ENCODE results near the gene NUMB.

The NUMB gene

DNA sequence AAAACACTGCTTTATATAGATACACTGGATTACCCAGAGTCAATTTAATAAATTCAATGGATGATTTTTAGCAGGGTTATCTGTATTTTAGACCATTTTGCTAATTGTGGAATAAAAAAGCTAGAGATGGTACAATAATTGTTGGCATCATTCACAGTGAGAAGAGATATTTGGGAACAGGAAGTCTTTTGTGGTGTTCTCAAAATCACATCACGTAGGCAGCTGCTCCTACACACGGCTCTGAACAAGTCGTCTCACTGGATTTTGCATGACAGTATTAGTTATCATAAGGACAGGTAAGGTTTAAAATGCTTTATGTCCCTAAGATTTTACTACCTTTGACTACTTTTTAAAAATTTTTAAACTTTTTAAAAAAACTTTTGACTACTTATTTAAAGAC is 169.0 kb downstream of the NUMB start:
- H3K27me3 ChIP-seq, result no peaks in the 10 kb centered on the region
- H3K9ac ChIP-seq, result no peak overlapping the region
- peaks cover 59% of the 10 kb centered on the region for H3K36me3 ChIP-seq
- no peaks in the 10 kb centered on the region for H3K9me3 ChIP-seq
- H3K27ac ChIP-seq, result no peak overlapping the region
- no peak overlapping the region for H3K4me3 ChIP-seq
- no peaks in the 10 kb centered on the region for H3K4me1 ChIP-seq
- H3K4me2 ChIP-seq, result no peak overlapping the region
- no peak for TF ChIP-seq Cebpa-rat (IDR thresholded peaks at IDR 0.05)
- no peaks in the 10 kb centered on the region for H4K20me1 ChIP-seq

DNA sequence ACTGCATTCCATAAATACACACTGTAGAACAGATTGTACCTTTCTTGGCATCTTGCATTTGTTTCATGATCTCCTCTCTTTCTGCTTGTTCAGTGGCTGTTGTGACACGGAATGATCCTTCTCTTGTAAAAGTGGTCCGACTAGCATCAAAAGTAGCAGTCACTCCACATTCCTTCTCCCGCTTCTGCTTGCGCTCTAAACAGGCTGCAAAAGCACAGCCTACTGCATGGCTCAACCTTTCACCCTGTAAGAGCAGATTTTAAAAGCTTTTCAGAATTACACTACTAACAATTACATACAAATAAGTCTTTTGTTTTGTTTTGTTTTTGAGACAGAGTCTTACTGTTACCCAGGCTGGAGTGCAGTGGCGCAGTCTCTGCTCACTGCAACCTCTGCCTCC is 171.3 kb downstream of the NUMB start:
- H3K4me3 ChIP-seq, result no peak overlapping the region
- no peak overlapping the region for H3K9ac ChIP-seq
- H3K27ac ChIP-seq, result no peak overlapping the region
- H3K27me3 ChIP-seq, result no peaks in the 10 kb centered on the region
- no peaks in the 10 kb centered on the region for H4K20me1 ChIP-seq
- H3K9me3 ChIP-seq, result no peaks in the 10 kb centered on the region
- H3K4me2 ChIP-seq, result no peak overlapping the region
- TF ChIP-seq Cebpa-rat (IDR thresholded peaks at IDR 0.05), result no peak
- peaks cover 68% of the 10 kb centered on the region for H3K36me3 ChIP-seq
- H3K4me1 ChIP-seq, result no peaks in the 10 kb centered on the region

DNA sequence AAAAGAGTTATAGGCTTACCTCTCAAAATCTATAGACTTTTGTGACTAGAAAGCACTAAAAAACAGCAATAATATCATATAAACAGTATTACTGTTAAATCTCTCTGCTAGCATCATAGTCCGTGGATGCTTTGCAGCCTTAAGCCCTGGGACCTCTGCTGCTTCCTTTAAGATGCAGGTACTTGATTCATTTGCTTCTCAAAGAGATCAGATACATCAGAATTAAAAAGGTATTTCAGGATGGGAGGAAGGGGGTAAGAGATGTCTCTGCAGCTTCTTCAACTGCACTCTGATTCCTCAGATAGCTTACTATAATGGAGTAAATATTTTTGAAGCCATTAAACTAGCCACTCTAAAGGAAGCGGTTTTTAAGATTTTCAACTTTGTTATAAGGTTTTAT is 171.7 kb downstream of the NUMB start:
- Histone ChIP-seq H4K20me1 (no peaks in the 10 kb centered on the region), H3K27me3 (no peaks in the 10 kb centered on the region), H3K9me3 (no peaks in the 10 kb centered on the region), H3K4me3 (no peak overlapping the region), H3K36me3 (peaks cover 68% of the 10 kb centered on the region), H3K4me2 (no peak overlapping the region), H3K27ac (no peak overlapping the region), H3K9ac (no peak overlapping the region), H3K4me1 (no peaks in the 10 kb centered on the region)
- no peak for TF ChIP-seq Cebpa-rat (IDR thresholded peaks at IDR 0.05)

DNA sequence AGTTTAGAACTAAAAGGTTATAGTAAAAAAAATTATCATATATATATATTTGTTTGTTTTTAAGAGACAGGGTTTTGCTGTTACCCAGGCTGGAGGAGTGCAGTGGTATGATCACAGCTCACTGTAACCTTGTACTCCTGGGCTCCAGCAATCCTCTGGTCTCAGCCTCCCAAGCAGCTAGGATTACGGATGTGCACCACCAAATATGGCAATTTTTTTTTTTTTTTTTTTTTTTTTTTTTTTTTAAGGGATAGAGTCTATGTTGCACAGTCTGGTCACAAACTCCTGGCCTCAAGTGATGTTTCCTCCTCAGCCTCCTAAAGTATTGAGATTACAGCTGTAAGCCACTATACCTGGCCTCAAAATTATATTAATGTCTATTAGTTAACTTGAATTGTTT is 172.4 kb downstream of the NUMB start:
- H3K27me3 ChIP-seq, result no peaks in the 10 kb centered on the region
- TF ChIP-seq Cebpa-rat (IDR thresholded peaks at IDR 0.05), result no peak
- no peaks in the 10 kb centered on the region for H3K9me3 ChIP-seq
- H3K36me3 ChIP-seq, result peaks cover 68% of the 10 kb centered on the region
- H3K9ac ChIP-seq, result no peak overlapping the region
- no peak overlapping the region for H3K4me2 ChIP-seq
- H3K4me3 ChIP-seq, result no peak overlapping the region
- no peak overlapping the region for H3K27ac ChIP-seq
- no peaks in the 10 kb centered on the region for H4K20me1 ChIP-seq
- H3K4me1 ChIP-seq, result no peaks in the 10 kb centered on the region

DNA sequence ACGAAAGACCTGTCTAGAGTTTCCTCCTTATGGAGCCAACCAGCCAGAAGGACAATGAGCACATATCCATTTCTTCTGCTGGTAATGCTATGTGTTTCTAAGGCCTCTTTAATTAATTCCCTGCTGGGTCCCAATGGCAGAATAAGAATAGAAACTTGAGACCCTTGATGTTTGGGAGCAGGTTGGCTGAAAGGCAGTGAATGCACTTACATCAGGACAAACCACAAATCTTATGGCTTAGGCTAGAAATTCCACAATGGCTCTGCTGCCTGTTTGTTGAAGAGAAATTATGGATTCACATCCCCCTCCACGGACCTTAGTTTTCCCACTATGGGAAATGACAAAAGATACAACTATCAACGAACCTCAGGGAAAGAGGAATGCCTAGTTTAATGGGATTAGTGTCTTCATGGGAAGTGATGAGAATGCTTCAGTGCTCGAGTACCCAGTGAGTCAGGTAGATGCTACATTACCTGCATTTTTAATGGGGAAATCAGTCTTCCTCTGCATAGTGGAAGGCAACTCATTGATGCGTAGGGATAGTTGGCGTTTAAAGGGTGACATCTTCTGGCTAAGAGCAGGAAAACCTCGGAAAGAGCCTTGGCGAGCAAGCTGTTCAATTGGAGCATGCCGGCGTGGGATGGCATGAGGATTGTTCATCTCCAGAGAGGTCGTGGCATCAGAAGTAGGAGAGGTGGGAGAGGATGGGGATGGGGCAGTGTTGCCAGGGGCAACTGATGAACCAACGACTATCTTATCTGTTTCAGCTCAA is 174.6 kb downstream of the NUMB start:
- no peak overlapping the region for H3K27ac ChIP-seq
- H3K36me3 ChIP-seq, result peaks cover 80% of the 10 kb centered on the region
- no peaks in the 10 kb centered on the region for H3K4me1 ChIP-seq
- no peak overlapping the region for H3K4me3 ChIP-seq
- no peaks in the 10 kb centered on the region for H3K9me3 ChIP-seq
- H4K20me1 ChIP-seq, result no peaks in the 10 kb centered on the region
- no peak for TF ChIP-seq Cebpa-rat (IDR thresholded peaks at IDR 0.05)
- no peak overlapping the region for H3K9ac ChIP-seq
- no peak overlapping the region for H3K4me2 ChIP-seq
- no peaks in the 10 kb centered on the region for H3K27me3 ChIP-seq

DNA sequence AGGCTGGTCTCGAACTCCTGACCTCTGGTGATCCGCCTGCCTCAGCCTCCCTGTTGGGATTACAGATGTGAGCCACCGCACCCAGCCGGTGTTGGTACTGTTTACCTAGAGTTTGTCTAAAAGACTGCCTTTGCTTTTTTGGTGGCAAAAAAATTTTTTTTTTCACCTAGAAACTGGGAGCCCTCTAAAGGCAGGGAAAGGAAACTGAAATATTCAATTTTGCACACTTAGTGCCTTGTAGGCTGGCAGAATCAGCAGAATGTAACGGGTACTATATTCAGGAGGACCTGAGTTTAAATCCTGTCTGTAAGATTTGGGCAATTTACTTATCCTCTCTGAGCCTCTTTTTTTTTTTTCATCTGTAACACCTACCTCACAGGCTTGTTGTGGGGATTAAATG is 177.4 kb downstream of the NUMB start:
- Histone ChIP-seq H3K27me3 (no peaks in the 10 kb centered on the region), H3K4me1 (peaks cover 9% of the 10 kb centered on the region; the same call in 1 of the 2 replicates), H3K36me3 (peaks cover 92% of the 10 kb centered on the region), H3K9me3 (no peaks in the 10 kb centered on the region), H3K4me2 (no peak overlapping the region), H3K9ac (no peak overlapping the region), H3K4me3 (no peak overlapping the region), H4K20me1 (no peaks in the 10 kb centered on the region), H3K27ac (no peak overlapping the region)
- TF ChIP-seq Cebpa-rat (IDR thresholded peaks at IDR 0.05), result no peak

DNA sequence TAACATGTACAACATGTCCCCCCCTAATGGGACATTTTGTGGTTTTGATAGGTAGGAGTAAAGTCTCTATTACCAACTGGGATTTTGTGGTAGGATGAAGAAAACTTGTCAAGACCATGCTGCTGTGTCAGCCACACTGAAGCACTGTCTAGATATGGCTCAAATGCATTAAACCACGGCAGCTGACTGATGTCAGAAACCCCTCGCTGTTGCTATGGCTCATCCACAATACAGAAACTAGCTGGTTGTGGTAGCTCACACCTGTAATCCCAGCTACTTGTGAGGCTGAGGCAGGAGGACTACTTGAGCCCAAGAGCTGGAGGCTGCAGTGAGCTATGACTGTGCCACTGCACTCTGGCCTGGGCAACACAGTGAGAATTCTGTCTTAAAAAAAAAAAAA is 181.0 kb downstream of the NUMB start:
- H3K4me3 ChIP-seq, result no peak overlapping the region
- H3K9me3 ChIP-seq, result no peaks in the 10 kb centered on the region
- H3K27me3 ChIP-seq, result no peaks in the 10 kb centered on the region
- peaks cover 77% of the 10 kb centered on the region for H3K36me3 ChIP-seq
- H3K4me1 ChIP-seq, result peaks cover 10% of the 10 kb centered on the region; the same call in 1 of the 2 replicates
- H3K27ac ChIP-seq, result no peak overlapping the region
- no peak overlapping the region for H3K9ac ChIP-seq
- no peak for TF ChIP-seq Cebpa-rat (IDR thresholded peaks at IDR 0.05)
- H3K4me2 ChIP-seq, result no peak overlapping the region
- H4K20me1 ChIP-seq, result no peaks in the 10 kb centered on the region

DNA sequence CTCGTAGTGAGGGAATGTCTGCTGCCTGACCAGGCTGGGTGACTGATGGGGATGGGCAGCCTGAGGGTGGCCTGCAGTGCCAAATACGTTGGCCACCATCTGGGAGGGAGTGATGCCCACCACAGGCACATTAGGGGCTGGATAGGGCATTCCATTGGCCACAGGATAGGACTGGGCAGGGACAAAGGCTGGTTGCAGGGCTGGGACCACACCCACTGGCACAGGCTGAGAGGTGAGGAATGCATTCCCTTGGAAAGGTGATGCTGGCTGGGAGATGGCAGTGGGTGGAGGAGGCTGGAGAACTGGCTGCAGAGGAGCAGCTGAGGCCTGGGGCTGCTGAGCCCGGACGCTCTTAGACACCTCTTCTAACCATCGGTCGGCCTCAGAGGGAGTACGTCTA is 181.5 kb downstream of the NUMB start:
- H3K9ac ChIP-seq, result no peak overlapping the region
- no peak overlapping the region for H3K4me2 ChIP-seq
- H3K27me3 ChIP-seq, result no peaks in the 10 kb centered on the region
- TF ChIP-seq Cebpa-rat (IDR thresholded peaks at IDR 0.05), result no peak
- peaks cover 10% of the 10 kb centered on the region; the same call in 1 of the 2 replicates for H3K4me1 ChIP-seq
- H3K4me3 ChIP-seq, result no peak overlapping the region
- H3K27ac ChIP-seq, result no peak overlapping the region
- no peaks in the 10 kb centered on the region for H4K20me1 ChIP-seq
- no peaks in the 10 kb centered on the region for H3K9me3 ChIP-seq
- peaks cover 77% of the 10 kb centered on the region for H3K36me3 ChIP-seq

DNA sequence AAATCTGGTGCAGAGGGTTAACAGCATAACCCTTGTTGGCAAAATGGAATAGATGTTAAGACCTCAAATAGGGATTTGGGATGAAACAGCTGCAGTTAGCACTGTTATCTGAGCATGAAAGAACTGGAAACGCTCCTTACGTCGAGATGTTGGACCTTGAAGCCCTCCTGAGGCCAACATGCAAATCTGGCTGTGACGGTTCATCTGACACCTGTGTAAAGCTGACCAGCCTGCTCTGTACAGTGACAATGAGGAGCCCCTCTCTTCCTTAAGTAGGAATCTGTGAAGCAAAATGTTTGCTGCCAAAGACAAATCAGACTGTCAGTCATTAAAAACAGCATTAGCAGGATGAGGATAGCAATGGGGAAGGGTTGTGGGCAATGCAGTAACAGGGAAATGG is 184.5 kb downstream of the NUMB start:
- no peak overlapping the region for H3K27ac ChIP-seq
- H3K4me2 ChIP-seq, result no peak overlapping the region
- no peak overlapping the region for H3K4me3 ChIP-seq

DNA sequence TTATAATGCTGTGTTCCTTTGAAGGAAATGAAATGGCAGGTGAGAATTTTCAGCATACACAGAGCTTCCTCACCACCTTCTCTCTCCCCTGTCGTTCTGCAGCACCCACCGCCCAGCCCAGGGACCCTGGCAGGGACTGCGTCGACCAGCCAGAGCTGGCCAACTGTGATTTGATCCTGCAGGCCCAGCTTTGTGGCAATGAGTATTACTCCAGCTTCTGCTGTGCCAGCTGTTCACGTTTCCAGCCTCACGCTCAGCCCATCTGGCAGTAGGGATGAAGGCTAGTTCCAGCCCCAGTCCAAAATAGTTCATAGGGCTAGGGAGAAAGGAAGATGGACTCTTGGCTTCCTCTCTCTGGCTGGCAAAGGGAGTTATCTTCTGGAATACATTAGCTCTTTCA is 186.0 kb downstream of the NUMB start:
- Histone ChIP-seq H3K4me2 (no peak overlapping the region), H3K36me3 (peaks cover 39% of the 10 kb centered on the region), H4K20me1 (no peaks in the 10 kb centered on the region), H3K4me1 (peaks cover 32% of the 10 kb centered on the region), H3K27ac (no peak overlapping the region), H3K9me3 (no peaks in the 10 kb centered on the region), H3K27me3 (no peaks in the 10 kb centered on the region), H3K4me3 (no peak overlapping the region), H3K9ac (no peak overlapping the region)
- no peak for TF ChIP-seq Cebpa-rat (IDR thresholded peaks at IDR 0.05)

More for the DNA sequence above, 184.5 kb downstream of the NUMB start:
- H4K20me1 ChIP-seq, result no peaks in the 10 kb centered on the region
- peaks cover 32% of the 10 kb centered on the region for H3K4me1 ChIP-seq
- H3K9me3 ChIP-seq, result no peaks in the 10 kb centered on the region
- peaks cover 52% of the 10 kb centered on the region for H3K36me3 ChIP-seq
- H3K9ac ChIP-seq, result no peak overlapping the region
- H3K27me3 ChIP-seq, result no peaks in the 10 kb centered on the region
- TF ChIP-seq Cebpa-rat (IDR thresholded peaks at IDR 0.05), result no peak

Data from BLaER1 (cell line).